NCI-H2107 treated with DMSO at 0.1 percent for 48 hours (cell line): ENCODE measurements around the gene TTC28.
"Not testable (repeated sequence)": the region's sequence is repeated elsewhere in the genome, so short reads cannot be mapped to it uniquely, and the experiment has no call there.

ENCODE experiments used
- DNase-seq: peaks from one replicate; lab custom pipeline; 2025; ENCODE audit not compliant: unreplicated experiment; lab: John Stamatoyannopoulos, UW

TTC28 gene

DNA sequence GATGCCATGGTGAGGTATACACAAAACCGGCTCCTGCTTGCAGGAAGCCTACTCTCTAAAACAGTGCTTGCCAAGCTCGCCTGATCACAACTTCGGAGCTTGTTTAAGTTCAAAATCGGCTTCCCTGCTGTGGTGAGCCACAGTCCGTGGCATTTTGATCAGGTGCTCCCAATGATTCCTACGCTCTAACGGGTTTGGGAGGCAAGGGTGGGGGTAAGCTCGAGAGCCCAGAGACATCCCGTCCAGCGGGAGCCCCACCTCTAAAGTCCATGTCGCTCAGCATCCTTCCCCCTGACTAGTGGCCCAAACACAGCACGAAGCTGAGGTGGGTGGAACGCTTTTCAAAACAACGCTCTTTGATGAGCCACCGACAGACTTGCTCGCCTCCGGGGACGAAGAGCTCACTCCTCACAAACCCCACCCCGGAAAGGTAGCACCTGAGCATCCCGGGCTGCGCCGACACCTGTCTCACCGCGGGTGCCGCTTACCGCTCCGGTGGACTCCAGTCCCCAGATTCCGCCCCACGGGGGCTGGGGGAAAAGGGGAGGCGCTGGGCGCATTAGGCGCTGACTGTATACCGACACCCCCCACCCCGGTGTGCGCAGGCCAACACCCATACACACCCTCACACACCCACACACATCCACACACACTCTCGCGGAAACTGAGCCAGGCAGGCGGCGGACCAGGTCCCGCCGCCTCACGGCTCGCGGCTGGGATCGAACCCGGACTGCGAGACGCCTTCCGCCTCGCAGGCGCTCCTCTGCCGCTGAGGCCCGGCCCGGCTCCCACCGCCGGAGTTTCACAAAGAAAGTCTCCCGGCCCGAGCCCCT is 646 bp downstream of the TTC28 start:
- not testable (repeated sequence) for DNase-seq

DNA sequence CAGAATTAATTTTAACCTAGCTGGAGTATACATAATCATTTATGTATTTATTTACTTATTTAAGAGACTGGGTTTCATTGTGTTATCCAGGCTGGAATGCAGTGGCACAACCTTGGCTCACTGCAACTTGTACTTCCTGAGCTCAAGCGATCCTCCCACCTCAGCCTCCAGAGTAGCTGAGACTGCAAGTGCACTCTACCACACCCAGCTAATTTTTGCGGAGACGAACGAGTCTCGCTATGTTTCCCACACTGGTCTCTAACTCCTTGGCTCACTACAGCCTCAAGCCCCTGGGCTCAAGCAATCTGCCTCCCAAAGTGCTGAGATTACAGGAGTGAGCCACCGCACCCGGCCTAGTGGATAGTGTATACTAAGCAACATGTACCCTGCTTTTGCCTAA is 1.5 kb downstream of the TTC28 start:
- DNase-seq: not testable (repeated sequence)

DNA sequence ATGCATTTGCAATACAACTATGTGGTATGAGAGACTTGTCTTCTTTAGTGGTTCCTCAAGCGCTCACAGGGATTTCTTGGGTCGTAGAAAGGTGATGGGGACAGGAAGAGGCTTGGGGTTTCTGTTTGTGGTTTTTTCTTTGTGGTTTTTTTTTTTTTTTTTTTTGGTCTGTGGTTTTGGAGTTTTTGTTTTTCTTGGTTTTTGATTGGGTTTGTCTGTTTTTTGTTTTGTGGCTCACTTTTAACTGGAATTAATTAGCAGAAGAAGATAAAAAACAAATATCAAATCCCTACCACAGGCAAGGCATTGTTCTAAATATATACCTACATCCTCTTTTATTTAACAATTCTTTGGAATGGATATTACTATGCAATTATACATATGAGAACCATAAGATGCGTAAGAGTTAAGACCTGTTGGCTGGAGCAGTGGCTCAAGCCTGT is 5.5 kb downstream of the TTC28 start:
- no peak for DNase-seq

- DNase-seq: no peak
Measured at GRCh38 chr22:28670756-28671155, 8.9 kb downstream of the TTC28 start.

- DNase-seq: no peak
Measured at GRCh38 chr22:28670161-28670560, 9.5 kb downstream of the TTC28 start.

GRCh38 chr22:28669387-28669786 is 10.3 kb downstream of the TTC28 start:
- DNase-seq: no peak

GRCh38 chr22:28663569-28663942 is 16.1 kb downstream of the TTC28 start:
- not testable (repeated sequence) for DNase-seq

DNA sequence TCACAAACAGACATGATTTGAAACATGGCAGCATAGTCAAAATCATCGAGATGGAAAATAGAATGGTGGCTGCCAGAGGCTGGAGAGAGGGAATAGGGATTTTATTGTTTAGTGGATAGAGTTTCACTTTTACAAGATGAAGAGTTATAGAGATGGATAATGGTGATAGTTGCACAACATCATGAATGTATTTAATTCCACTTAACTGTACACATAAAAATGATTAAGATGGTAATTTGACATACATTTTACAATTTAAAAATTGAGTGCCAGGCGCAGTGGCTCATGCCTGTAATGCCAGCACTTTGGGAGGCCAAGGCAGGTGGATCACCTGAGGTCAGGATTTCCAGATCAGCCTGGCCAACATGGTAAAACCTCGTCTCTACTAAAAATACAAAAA is 21.2 kb downstream of the TTC28 start:
- DNase-seq: no peak

DNA sequence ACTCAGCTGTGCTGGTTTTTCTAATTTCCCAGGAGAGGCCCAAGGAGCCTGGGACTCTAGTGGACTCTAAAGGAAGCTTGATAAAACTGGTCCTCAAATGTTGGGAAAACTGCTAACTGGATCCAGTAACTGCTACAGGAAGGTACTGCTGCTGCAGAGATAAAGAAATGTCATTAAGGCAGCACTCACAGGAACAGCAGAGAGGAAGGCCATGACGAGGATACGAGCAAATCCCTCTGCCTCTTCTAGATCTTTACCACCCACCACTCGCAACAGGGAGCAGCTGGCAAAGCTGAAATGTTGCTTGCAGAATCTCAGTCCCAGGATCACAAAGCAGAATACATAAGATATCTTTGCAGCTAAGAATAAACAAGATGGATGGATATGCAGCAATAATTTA is 23.5 kb downstream of the TTC28 start:
- DNase-seq: no peak

DNA sequence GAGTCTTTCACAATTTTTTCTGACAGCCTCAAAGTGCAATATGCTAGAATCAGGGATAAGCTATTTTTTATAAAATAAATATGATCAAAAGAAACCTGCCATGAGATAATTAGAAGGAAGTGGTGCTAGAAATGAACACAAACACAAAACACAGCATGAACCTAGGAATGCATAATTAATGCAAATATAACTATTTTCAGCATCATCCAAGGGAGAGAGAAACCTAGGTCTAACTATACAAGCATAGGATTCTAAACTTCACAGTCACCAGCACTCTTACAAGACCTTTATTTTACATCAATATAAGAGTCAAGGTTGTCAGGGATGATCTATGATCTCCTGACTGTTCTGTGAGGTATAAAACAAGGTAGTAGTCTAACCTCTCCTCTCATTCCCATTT is 29.2 kb downstream of the TTC28 start:
- DNase-seq: no peak

DNA sequence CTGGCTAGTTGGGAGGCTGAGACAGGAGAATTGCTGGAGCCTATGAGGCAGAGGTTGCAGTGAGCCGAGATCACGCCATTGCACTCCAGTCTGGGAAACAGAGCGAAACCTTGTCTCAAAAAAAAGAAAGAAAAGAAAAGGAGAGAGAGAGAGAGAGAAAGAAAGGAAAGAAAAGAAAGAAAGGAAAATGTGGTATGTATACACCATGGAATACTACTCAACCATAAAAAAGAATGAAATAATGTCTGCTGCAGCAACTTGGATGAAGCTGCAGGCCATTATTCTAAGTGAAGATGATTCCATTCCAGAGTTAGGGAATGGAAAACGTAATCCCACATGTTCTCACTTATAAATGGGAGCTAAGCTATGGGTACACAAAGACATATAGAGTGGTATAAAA is 30.8 kb downstream of the TTC28 start:
- no peak for DNase-seq

- DNase-seq: no peak
Measured at GRCh38 chr22:28647216-28647615, 32.4 kb downstream of the TTC28 start.

DNA sequence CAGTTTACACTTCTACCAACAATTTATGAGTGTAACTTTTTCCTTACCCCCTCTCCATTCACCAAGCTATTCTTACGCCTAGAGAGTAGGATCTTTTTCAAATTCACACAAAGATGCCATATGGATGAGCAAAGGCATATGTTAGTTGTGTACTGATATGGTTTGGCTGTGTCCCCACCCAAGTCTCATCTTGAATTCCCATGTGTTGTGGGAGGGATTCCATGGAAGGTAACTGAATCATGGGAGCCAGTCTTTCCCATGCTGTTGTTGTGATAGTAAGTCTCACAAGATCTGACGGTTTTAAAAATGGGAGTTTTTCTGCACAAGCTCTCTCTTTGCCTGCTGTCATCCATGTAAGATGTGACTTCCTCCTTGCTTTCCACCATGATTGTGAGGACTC is 40.3 kb downstream of the TTC28 start:
- no peak for DNase-seq

- no peak for DNase-seq
Measured at GRCh38 chr22:28637225-28637624, 42.4 kb downstream of the TTC28 start.

DNA sequence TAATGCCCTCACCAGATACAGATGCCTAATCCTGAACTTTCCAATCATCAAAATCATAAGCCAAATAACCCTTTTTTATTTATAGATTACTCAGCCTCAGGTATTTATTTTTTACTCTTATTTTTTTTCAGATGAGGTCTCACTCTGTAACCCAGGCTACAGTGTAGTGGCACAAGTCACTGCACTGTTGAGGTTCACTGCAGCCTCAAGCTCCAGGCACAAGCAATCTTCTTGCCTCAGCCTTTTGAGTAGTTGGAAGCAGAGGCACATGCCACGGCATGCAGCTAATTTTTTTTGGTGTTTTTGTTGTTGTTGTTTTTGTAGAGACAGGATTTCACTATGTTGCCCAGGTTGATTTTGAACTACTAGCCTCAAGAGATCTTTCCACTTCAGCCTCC is 49.5 kb downstream of the TTC28 start:
- no peak for DNase-seq

- DNase-seq: no peak
Measured at GRCh38 chr22:28629420-28630176, 50.0 kb downstream of the TTC28 start.

DNA sequence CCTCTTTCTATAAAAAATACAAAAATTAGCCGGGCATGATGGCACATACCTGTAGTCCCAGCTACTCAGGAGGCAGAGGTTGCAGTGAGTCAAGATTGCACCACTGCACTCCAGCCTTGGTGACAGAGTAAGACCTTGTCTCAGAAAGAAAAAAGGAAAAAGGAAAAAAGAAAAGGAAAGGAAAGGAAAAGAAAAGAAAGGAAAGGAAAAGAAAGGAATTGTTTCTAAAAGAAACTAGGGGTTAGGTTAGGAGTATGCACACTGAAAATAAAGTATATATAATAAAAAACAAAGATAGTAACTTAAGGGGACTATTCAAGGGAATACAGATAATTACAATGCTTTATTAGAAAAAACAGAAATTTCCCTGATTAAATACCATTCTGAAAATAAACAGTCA is 50.9 kb downstream of the TTC28 start:
- no peak for DNase-seq

DNA sequence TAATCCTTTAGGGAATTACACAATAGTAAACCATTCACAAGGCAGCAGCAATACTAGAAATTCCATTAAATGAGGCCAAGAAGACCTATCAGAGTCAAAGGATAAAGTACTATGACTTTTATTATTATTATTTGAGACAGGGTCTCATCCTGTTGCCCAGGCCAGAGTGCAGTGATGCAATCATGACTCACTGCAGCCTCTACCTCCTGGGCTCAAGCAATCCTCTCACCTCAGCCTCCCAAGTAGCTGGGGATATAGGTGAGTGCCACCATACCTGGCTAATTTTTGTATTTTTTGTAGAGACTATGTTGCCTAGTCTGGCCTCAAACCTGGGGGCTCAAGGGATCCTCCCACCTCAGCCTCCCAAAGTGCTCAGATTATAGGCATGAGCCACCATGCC is 51.8 kb downstream of the TTC28 start:
- no peak for DNase-seq

DNA sequence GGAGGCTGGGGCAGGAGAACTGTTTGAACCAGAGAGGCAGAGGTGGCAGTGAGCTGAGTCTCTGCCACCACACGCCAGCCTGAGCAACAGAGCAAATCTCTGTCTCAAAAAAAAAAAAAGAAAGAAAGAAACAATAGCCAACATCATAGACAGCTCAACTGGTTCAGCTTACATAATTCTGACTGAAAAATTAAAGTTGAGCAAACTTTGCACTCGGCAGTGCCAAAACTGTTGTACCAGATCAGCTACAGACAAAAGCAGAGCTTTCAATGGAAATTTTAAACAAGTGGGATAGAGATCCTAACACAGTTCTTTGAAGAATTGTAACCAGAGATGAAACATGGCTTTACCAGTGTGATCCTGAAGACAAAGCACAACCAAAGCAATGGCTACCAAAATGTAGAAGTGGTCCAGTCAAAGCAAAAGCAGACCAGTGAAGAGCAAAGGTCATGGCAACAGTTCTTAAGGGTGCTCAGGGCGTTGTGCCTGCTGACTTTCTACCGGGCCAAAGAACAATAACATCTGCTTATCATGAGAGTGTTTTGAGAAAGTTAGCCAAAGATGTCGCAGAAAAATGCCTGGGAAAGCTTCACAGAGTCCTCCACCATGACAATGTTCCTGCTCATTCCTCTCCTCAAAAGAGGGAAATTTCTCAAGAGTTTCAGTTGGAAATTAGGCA is 59.3 kb downstream of the TTC28 start:
- no peak for DNase-seq

- no peak for DNase-seq
Measured at GRCh38 chr22:28619236-28619635, 60.4 kb downstream of the TTC28 start.

DNA sequence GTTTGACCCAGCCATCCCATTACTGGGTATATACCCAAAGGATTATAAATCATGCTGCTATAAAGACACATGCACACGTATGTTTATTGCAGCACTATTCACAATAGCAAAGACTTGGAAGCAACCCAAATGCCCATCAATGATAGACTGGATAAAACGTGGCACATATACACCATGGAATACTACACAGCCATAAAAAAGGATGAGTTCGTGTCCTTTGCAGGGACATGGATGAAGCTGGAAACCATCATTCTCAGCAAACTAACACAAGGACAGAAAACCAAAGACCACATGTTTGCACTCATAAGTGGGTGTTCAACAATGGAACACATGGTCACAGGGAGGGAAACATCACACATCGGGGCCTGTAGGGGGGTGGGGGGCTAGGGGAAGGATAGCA is 64.2 kb downstream of the TTC28 start:
- DNase-seq: not testable (repeated sequence)

DNA sequence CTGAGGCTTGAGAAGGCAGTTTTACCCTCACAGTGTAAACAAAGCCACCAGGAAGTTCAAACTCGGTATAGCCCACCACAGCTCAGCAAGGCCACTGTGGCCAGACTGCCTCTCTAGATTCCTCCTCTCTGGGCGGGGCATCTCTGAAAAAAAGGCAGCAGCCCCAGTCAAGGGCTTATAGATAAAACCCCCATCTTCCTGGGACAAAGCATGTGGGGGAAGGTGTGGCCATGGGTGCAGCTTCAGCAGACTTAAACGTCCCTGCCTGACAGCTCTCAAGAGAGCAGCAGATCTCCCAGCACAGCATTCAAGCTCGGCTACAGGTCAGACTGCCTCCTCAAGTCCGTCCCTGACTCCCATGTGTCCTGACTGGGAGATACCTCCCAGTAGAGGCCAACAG is 69.7 kb downstream of the TTC28 start:
- no peak for DNase-seq
